ENCODE data around the gene GTF3C6. TPM values are rescaled to one million over a fixed set of nuclear protein-coding genes. Genes with fewer than 3 reads are reported as not detected.

The GTF3C6 gene
- polyA plus RNA-seq, 2 of the 4 experiments (the other 2 are of a cell fraction): 105 to 110 TPM

DNA sequence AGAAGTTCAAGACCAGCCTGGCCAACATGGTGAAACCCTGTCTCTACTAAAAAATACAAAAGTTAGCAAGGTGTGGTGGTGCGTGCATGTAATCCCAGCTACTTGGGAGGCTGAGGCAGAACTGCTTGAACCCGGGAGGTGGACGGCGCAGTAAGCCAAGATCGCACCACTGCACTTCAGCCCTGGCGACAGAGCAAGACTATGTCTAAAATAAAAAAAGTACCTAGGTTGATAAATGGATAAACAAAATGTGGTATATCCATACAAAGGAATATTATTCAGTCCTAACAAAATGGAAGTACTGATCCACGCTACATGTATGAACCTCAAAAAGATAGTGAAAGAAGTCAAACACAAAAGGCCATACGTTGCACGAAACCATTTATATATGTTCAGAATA lies 22.1 kb downstream of the GTF3C6 start:
- DNase-seq (ENCODE audit: low read depth in 1 of 2, low spot score in 1 of 2) (no peak), ATAC-seq (no peak), FAIRE-seq (no peak)
- POLR2A ChIA-PET: no interaction called here
- Histone ChIP-seq H3K4me2 (peak overlapping the region; percentile 71), H3K4me1 (peaks cover 8% of the 10 kb centered on the region), H3K9me3 (peaks cover 5% of the 10 kb centered on the region; the same call in 1 of the 3 replicates), H3K4me3 (peak overlapping the region; percentile 82), H3K27ac (peak overlapping the region; percentile 89 to 96; a peak in 3 of 6 replicates)
- CTCF ChIA-PET: interaction anchor here (1.0 to 1.5 kb wide), 2 partner anchors 10 to 452 kb away, joined by 3 read pairs; no protein-coding TSS in a partner anchor
- TF ChIP-seq FOSL2 (IDR thresholded peaks at IDR 0.05) (no peak), FOSL2 (CRISPR knock-in tag; IDR thresholded peaks at IDR 0.05) (no peak), KDM1A (IDR thresholded peaks at IDR 0.05; ENCODE audit: low read depth) (peak; percentile 48; the same call in 1 of the 2 replicates)
- 95% methylated on average over 9 of the region's 9 CpGs for WGBS (ENCODE audit: missing lambda C conversion rate)

GRCh38 chr6:110981202-110981600 lies 22.7 kb downstream of the GTF3C6 start:
- Histone ChIP-seq H3K4me3 (peak overlapping the region; percentile 82), H3K27ac (peak overlapping the region; percentile 89 to 96), H3K9me3 (peaks cover 5% of the 10 kb centered on the region; the same call in 1 of the 3 replicates), H3K4me2 (peak overlapping the region; percentile 71), H3K4me1 (peaks cover 8% of the 10 kb centered on the region)
- CTCF ChIA-PET: interaction anchor here (2.3 kb wide), 1 partner anchor 30 kb away, joined by 7 read pairs; no protein-coding TSS in a partner anchor
- 25% methylated on average over 9 of the region's 9 CpGs for WGBS (ENCODE audit: missing lambda C conversion rate)
- POLR2A ChIA-PET: interaction anchor here (0.6 to 1.9 kb wide), 9 partner anchors 23 to 316 kb away, joined by 3 to 18 read pairs (median 3); partner anchors contain the start of genes AMD1, CDK19 and GTF3C6
- no peak for ATAC-seq
- DNase-seq (ENCODE audit: low read depth in 1 of 2, low spot score in 1 of 2): no peak
- FAIRE-seq: no peak
- no peak for TF ChIP-seq MAX (IDR thresholded peaks at IDR 0.05)
- no peak for TF ChIP-seq BCL3 (IDR thresholded peaks at IDR 0.05)
- TF ChIP-seq HOXB5 (CRISPR knock-in tag; IDR thresholded peaks at IDR 0.05): no peak
- no peak for TF ChIP-seq FOSL2 (IDR thresholded peaks at IDR 0.05)
- no peak for TF ChIP-seq FOSL2 (CRISPR knock-in tag; IDR thresholded peaks at IDR 0.05)
- no peak for TF ChIP-seq CHD2 (IDR thresholded peaks at IDR 0.05; ENCODE audit: low read length, partially characterized antibody)
- no peak for TF ChIP-seq ATOH8 (CRISPR knock-in tag; IDR thresholded peaks at IDR 0.05; ENCODE audit: low read depth)
- no peak for TF ChIP-seq USF2 (IDR thresholded peaks at IDR 0.05)
- no peak for TF ChIP-seq CBX2 (IDR thresholded peaks at IDR 0.05; ENCODE audit: borderline replicate concordance, low read depth)
- TF ChIP-seq JUN (IDR thresholded peaks at IDR 0.05): no peak
- no peak for TF ChIP-seq NPAS2 (CRISPR knock-in tag; IDR thresholded peaks at IDR 0.05; ENCODE audit: borderline replicate concordance)
- no peak for TF ChIP-seq CEBPB (IDR thresholded peaks at IDR 0.05)
- no peak for TF ChIP-seq RAD21 (conservative IDR thresholded peaks at IDR 0.05 in 1 of 2, IDR thresholded peaks at IDR 0.05 in 1 of 2)
- TF ChIP-seq MAZ (IDR thresholded peaks at IDR 0.05; ENCODE audit: borderline replicate concordance, low read depth, low read length): no peak
- TF ChIP-seq RARB (CRISPR knock-in tag; IDR thresholded peaks at IDR 0.05): no peak

DNA sequence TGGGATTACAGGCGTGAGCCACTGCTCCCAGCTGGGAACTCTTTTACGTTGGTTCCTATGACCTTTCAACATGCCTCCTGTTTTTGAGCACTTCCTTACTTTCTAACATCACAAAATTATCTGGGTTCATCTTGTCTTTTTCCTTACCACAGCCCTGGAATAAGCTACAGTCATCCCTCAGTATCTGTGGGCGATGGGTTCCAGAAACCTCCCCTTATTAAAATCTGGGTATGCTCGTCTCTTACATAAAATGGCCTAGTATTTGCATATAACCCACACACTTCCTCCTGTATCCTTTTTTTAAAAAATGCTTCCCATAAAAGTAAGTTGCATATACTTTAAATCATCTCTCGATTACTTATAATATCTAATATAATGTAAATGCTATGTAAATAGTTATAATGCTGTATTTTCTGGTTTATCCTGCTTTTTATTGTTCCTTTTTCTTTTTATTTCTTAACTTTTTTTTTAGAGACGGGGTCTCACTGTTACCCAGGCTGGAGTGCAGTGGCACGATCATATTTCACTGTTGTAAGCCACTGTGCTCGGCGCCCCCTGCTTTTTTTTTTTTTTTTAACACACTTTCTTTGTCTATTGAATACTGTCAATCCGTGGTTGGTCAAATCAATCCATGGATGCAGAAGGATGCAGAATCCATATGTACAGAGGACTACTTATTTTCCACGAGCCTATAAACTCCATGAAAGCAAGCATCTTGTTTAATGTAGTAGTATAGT lies 32.5 kb downstream of the GTF3C6 start:
- no peak overlapping the region for H3K4me3 ChIP-seq
- no peaks in the 10 kb centered on the region for H3K4me1 ChIP-seq
- DNase-seq (ENCODE audit: low read depth in 1 of 2, low spot score in 1 of 2): no peak
- CTCF ChIA-PET: interaction anchor here (1.0 to 2.6 kb wide), 2 partner anchors 20 to 309 kb away, joined by 3 to 9 read pairs; no protein-coding TSS in a partner anchor
- H3K9me3 ChIP-seq: no peaks in the 10 kb centered on the region
- TF ChIP-seq FOSL2 (IDR thresholded peaks at IDR 0.05) (no peak), FOSL2 (CRISPR knock-in tag; IDR thresholded peaks at IDR 0.05) (no peak), CTCF (IDR thresholded peaks at IDR 0.05) (peak; percentile 32; the same call in 2 of the 3 replicates), SREBF2 (IDR thresholded peaks at IDR 0.05) (no peak)
- POLR2A ChIA-PET: no interaction called here
- H3K27ac ChIP-seq: no peak overlapping the region
- H3K4me2 ChIP-seq: no peak overlapping the region
- no peak for ATAC-seq
- FAIRE-seq: no peak
- WGBS (ENCODE audit: missing lambda C conversion rate): 84% methylated on average over 11 of the region's 11 CpGs
